Measurements from ENCODE around the gene TSPAN31. TPM values are rescaled to one million over a fixed set of nuclear protein-coding genes. Genes with fewer than 3 reads are reported as not detected.
A peak's percentile ranks its signal among the peaks of the same experiment; 100 is the strongest.
"Not testable (repeated sequence)": the region's sequence is repeated elsewhere in the genome, so short reads cannot be mapped to it uniquely, and the experiment has no call there.

TSPAN31 gene
- polyA plus RNA-seq, 3 donors = 30.1 to 38.8 (median 36.2) TPM

- peak within 1 kb of the TSS; percentile 59 for H3K27ac ChIP-seq (ENCODE audit: low read depth, low read length)
- 2 to 3% (median 2%) methylated on average over 67 of the region's 67 CpGs for WGBS, 3 donors
These were observed 27.8 kb downstream of the TSPAN31 start, which contains the start of gene EEF1AKMT3 for GRCh38 chr12:57772429-57773322. TSS of gene EEF1AKMT3 (plus strand) at chr12:57772614. CDS start at chr12:57772725, 111 bp downstream.

- not testable (repeated sequence) for H3K27ac ChIP-seq (ENCODE audit: low read depth, low read length)
- WGBS, 3 donors = 91 to 95% (median 92%) methylated on average over 11 of the region's 11 CpGs
These were observed 29.8 kb downstream of the TSPAN31 start for GRCh38 chr12:57774634-57775033.

GRCh38 chr12:57775044-57775443 lies 30.2 kb downstream of the TSPAN31 start:
- 81 to 85% (median 81%) methylated on average over 3 of the region's 3 CpGs for WGBS, 3 donors
- H3K27ac ChIP-seq (ENCODE audit: low read depth, low read length) = no peak overlapping the region

GRCh38 chr12:57775563-57776246 lies 30.9 kb downstream of the TSPAN31 start:
- 73 to 85% (median 78%) methylated on average over 4 of the region's 4 CpGs for WGBS, 3 donors
- H3K27ac ChIP-seq (ENCODE audit: low read depth, low read length) = no peak overlapping the region

GRCh38 chr12:57776247-57776587 lies 31.4 kb downstream of the TSPAN31 start:
- H3K27ac ChIP-seq (ENCODE audit: low read depth, low read length) = no peak overlapping the region
- WGBS, 3 donors = 86 to 89% (median 86%) methylated on average over 2 of the region's 2 CpGs

GRCh38 chr12:57777367-57777766 lies 32.5 kb downstream of the TSPAN31 start:
- WGBS, 3 donors = 86 to 93% (median 90%) methylated on average over 7 of the region's 7 CpGs
- no peak overlapping the region for H3K27ac ChIP-seq (ENCODE audit: low read depth, low read length)

- WGBS, 3 donors = 92 to 94% (median 92%) methylated on average over 7 of the region's 7 CpGs
- H3K27ac ChIP-seq (ENCODE audit: low read depth, low read length) = no peak overlapping the region
These were observed 33.1 kb downstream of the TSPAN31 start for GRCh38 chr12:57777911-57778310.

- WGBS, 3 donors = 45 to 76% (median 59%) methylated on average over 1 of the region's 1 CpG
- no peak overlapping the region for H3K27ac ChIP-seq (ENCODE audit: low read depth, low read length)
These were observed 34.9 kb downstream of the TSPAN31 start for GRCh38 chr12:57779736-57780135.

GRCh38 chr12:57780284-57780897 lies 35.6 kb downstream of the TSPAN31 start:
- H3K27ac ChIP-seq (ENCODE audit: low read depth, low read length) = no peak overlapping the region
- 86 to 87% (median 86%) methylated on average over 4 of the region's 4 CpGs for WGBS, 3 donors

- 78 to 98% (median 83%) methylated on average over 3 of the region's 3 CpGs for WGBS, 3 donors
- H3K27ac ChIP-seq (ENCODE audit: low read depth, low read length) = no peak overlapping the region
These were observed 36.4 kb downstream of the TSPAN31 start for GRCh38 chr12:57781244-57781643.

- no peak overlapping the region for H3K27ac ChIP-seq (ENCODE audit: low read depth, low read length)
- 47 to 71% (median 62%) methylated on average over 2 of the region's 2 CpGs for WGBS, 3 donors
These were observed 37.0 kb downstream of the TSPAN31 start for GRCh38 chr12:57781801-57782200.

- no peak overlapping the region for H3K27ac ChIP-seq (ENCODE audit: low read depth, low read length)
- WGBS, 3 donors = 6 to 26% (median 21%) methylated on average over 4 of the region's 4 CpGs
These were observed 37.4 kb downstream of the TSPAN31 start for GRCh38 chr12:57782243-57782607.

- no peak within 1 kb of the TSS for H3K27ac ChIP-seq (ENCODE audit: low read depth, low read length)
- 0 to 2% (median 1%) methylated on average over 45 of the region's 45 CpGs for WGBS, 3 donors
These were observed 38.0 kb downstream of the TSPAN31 start, which contains the start of gene TSFM for GRCh38 chr12:57782608-57783465. TSS of gene TSFM (plus strand) at chr12:57782787. CDS start at chr12:57782802, 15 bp downstream.

GRCh38 chr12:57783466-57783801 lies 38.6 kb downstream of the TSPAN31 start:
- no peak overlapping the region for H3K27ac ChIP-seq (ENCODE audit: low read depth, low read length)
- 69 to 87% (median 84%) methylated on average over 12 of the region's 12 CpGs for WGBS, 3 donors

- 81 to 92% (median 91%) methylated on average over 11 of the region's 11 CpGs for WGBS, 3 donors
- no peak overlapping the region for H3K27ac ChIP-seq (ENCODE audit: low read depth, low read length)
These were observed 39.0 kb downstream of the TSPAN31 start for GRCh38 chr12:57783861-57784260.

- no peak overlapping the region for H3K27ac ChIP-seq (ENCODE audit: low read depth, low read length)
- 38 to 59% (median 58%) methylated on average over 1 of the region's 1 CpG for WGBS, 3 donors
These were observed 49.1 kb downstream of the TSPAN31 start for GRCh38 chr12:57793920-57794319.

GRCh38 chr12:57795354-57795753 lies 50.5 kb downstream of the TSPAN31 start:
- WGBS, 3 donors = 91 to 94% (median 92%) methylated on average over 6 of the region's 6 CpGs
- H3K27ac ChIP-seq (ENCODE audit: low read depth, low read length) = no peak overlapping the region

- no peak overlapping the region for H3K27ac ChIP-seq (ENCODE audit: low read depth, low read length)
- 90 to 98% (median 97%) methylated on average over 1 of the region's 1 CpG for WGBS, 3 donors
These were observed 52.2 kb downstream of the TSPAN31 start for GRCh38 chr12:57796996-57797395.
